ENCODE data around the gene IMP4. TPM values are rescaled to one million over a fixed set of nuclear protein-coding genes. Genes with fewer than 3 reads are reported as not detected.

The IMP4 gene
- total RNA-seq, 2 donors from 2014 or later, result 67.4 to 166 TPM

DNA sequence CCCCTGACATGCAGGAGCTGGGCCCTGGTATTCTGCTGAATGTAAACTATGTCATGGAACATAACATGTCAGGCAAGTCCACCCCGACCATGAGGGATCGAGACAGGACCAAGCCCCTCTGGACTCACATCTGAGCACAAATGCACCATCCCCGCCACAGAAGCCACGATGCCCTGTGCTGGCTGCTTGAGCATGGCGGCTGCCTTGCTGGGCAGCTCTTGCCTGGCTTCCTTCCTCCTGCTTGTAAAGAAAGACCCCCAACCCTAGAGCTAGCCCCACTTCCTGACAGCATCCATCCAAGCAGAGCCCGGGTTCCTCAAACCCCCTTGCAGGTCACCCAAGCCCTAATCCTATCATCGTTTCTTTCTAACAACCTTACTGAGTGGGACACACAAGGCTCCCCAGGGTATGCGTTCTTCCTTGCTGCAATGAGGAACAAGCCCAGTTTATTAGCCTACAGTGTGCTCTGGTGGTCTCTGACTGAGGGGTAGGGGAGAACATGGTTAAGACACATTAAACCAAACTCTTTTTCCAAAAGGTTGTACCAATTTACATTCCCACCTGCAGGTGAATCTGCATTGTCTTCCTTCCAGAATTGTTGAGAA is 39.7 kb downstream of the IMP4 start:
- H3K27me3 ChIP-seq (replicated peaks; ENCODE audit: insufficient read depth), result no peaks in the 10 kb centered on the region
- no peak overlapping the region for H3K27ac ChIP-seq
- H3K4me1 ChIP-seq (ENCODE audit: control insufficient read depth in 1 of 2, low read depth in 2 of 2), result peaks cover 0 to 6% of the 10 kb centered on the region in 2 donors
- no peaks in the 10 kb centered on the region for H3K36me3 ChIP-seq
- TF ChIP-seq, protein P1, sequence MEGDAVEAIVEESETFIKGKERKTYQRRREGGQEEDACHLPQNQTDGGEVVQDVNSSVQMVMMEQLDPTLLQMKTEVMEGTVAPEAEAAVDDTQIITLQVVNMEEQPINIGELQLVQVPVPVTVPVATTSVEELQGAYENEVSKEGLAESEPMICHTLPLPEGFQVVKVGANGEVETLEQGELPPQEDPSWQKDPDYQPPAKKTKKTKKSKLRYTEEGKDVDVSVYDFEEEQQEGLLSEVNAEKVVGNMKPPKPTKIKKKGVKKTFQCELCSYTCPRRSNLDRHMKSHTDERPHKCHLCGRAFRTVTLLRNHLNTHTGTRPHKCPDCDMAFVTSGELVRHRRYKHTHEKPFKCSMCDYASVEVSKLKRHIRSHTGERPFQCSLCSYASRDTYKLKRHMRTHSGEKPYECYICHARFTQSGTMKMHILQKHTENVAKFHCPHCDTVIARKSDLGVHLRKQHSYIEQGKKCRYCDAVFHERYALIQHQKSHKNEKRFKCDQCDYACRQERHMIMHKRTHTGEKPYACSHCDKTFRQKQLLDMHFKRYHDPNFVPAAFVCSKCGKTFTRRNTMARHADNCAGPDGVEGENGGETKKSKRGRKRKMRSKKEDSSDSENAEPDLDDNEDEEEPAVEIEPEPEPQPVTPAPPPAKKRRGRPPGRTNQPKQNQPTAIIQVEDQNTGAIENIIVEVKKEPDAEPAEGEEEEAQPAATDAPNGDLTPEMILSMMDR (IDR thresholded peaks at IDR 0.05), result no peak
- no peaks in the 10 kb centered on the region for H3K9me3 ChIP-seq
- H3K4me3 ChIP-seq, result no peak overlapping the region
- ATAC-seq (ENCODE audit: insufficient number of reproducible peaks, low FRiP score, low read depth), result no peak
- DNase-seq (ENCODE audit: low spot score), result no peak

DNA sequence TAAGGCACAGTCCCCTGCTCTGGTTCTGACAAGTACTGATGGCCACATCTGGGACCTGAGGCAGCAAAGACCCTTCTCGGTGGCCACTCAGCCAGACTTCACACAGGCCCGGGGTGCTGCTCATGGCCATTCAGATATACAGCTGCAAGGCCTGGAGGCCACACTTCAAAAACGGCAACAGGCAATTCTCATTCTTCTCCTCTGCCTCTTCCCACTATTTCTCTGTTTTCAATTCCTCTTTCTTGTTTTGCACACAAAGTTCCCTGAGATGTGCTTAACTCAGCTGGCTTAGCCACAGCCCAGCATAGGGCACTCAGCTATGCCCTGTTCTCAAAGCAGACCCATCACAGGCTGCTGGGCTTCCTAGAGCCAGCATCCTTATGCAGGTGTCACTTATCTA is 43.0 kb downstream of the IMP4 start:
- no peak for ATAC-seq (ENCODE audit: insufficient number of reproducible peaks, low FRiP score, low read depth)
- H3K36me3 ChIP-seq, result no peaks in the 10 kb centered on the region
- H3K4me3 ChIP-seq, result no peak overlapping the region
- TF ChIP-seq, protein P1 (IDR thresholded peaks at IDR 0.05), result no peak
- no peaks in the 10 kb centered on the region for H3K27me3 ChIP-seq (replicated peaks; ENCODE audit: insufficient read depth)
- no peak overlapping the region for H3K27ac ChIP-seq
- no peaks in the 10 kb centered on the region for H3K9me3 ChIP-seq
- DNase-seq (ENCODE audit: low spot score), result no peak
- peaks cover 5 to 11% of the 10 kb centered on the region in 2 donors for H3K4me1 ChIP-seq (ENCODE audit: control insufficient read depth in 1 of 2, low read depth in 2 of 2)

DNA sequence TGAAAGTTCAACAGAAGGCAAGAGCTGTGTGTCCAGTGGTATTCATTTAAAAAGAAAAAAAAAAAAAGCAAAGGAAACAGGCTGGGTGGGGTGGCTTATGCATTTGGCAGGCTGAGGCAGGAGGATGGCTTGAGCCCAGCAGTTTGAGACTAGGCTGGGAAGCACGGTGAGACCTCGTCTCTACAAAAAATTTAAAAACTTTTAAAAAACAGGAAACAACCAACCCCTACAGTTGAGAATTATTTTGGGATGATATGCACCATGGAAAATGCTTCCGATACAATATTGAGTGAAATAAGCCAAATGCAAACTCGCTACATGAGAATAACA is 44.3 kb downstream of the IMP4 start:
- H3K4me1 ChIP-seq (ENCODE audit: control insufficient read depth in 1 of 2, low read depth in 2 of 2), result peaks cover 11 to 13% of the 10 kb centered on the region in 2 donors
- H3K27ac ChIP-seq, result peak overlapping the region in 1 of 2 donors; percentile 44
- no peak for ATAC-seq (ENCODE audit: insufficient number of reproducible peaks, low FRiP score, low read depth)
- H3K27me3 ChIP-seq (replicated peaks; ENCODE audit: insufficient read depth), result no peaks in the 10 kb centered on the region
- DNase-seq (ENCODE audit: low spot score), result no peak
- H3K36me3 ChIP-seq, result no peaks in the 10 kb centered on the region
- H3K4me3 ChIP-seq, result no peak overlapping the region
- no peaks in the 10 kb centered on the region for H3K9me3 ChIP-seq
- TF ChIP-seq, protein P1 (IDR thresholded peaks at IDR 0.05), result no peak

DNA sequence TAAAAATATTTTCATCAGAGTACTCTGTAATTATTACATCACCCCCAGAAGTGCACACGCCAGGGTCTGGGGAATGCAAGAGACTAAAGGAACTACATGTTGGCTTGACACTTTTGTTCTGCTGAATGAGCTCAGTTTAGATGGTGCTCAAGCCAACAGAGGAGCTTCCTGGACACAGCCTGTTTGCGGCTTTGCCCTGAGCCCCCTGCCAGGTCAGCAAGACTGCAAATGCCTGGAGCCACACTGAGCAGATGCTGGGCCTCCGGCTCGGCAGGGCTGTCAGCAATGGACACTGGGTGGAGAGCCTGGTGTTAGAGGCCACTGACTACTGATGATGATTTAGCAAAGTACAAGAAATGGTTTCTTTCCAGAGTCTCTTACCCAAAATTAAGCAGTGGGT is 45.1 kb downstream of the IMP4 start:
- TF ChIP-seq, protein P1 (IDR thresholded peaks at IDR 0.05), result no peak
- H3K4me1 ChIP-seq (ENCODE audit: control insufficient read depth in 1 of 2, low read depth in 2 of 2), result peaks cover 13 to 16% of the 10 kb centered on the region in 2 donors
- H3K4me3 ChIP-seq, result no peak overlapping the region
- ATAC-seq (ENCODE audit: insufficient number of reproducible peaks, low FRiP score, low read depth), result no peak
- H3K27ac ChIP-seq, result peak overlapping the region in 1 of 2 donors; percentile 28
- DNase-seq (ENCODE audit: low spot score), result no peak
- no peaks in the 10 kb centered on the region for H3K9me3 ChIP-seq
- no peaks in the 10 kb centered on the region for H3K27me3 ChIP-seq (replicated peaks; ENCODE audit: insufficient read depth)
- no peaks in the 10 kb centered on the region for H3K36me3 ChIP-seq

DNA sequence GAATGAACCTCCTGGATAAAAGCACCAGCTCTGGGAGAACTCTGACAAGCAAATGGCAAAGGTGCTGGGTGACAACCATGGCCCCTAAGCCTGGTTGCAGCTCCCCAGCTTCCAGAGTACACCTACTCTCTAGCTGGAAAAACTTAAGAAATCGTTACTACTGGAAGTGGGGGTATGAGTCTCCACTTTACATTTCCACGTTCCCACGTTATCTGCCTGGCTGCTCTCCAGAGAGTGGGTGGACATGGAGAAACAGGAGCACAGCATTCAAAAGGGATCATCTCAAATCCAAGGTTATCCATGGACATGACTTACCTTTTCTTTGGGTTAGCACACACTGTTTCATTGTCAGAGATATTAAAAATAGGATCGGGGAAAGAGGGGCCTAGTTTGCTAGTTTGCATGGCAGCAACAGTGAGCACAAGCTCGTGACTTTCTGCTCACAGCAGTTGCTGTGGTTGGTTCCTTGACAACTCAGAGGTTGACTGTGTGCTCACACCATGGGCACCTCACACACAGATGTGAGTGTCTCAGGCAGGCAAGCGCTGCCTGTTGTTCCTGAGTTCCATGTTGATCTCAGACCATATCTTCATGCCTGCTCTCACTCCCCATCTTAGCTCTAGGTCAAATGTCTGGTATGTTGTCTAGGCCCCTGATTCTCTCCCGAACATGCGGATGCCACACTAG is 45.7 kb downstream of the IMP4 start:
- Histone ChIP-seq H3K27ac (peak overlapping the region in 1 of 2 donors; percentile 28), H3K9me3 (no peaks in the 10 kb centered on the region)

More for the DNA sequence above, 45.7 kb downstream of the IMP4 start:
- TF ChIP-seq, protein P1 (IDR thresholded peaks at IDR 0.05), result no peak
- Histone ChIP-seq H3K27me3 (replicated peaks; ENCODE audit: insufficient read depth) (no peaks in the 10 kb centered on the region), H3K4me3 (no peak overlapping the region), H3K36me3 (no peaks in the 10 kb centered on the region), H3K4me1 (ENCODE audit: control insufficient read depth in 1 of 2, low read depth in 2 of 2) (peaks cover 13 to 16% of the 10 kb centered on the region in 2 donors)
- ATAC-seq (ENCODE audit: insufficient number of reproducible peaks, low FRiP score, low read depth) (no peak), DNase-seq (ENCODE audit: low spot score) (no peak)

Measured in thoracic aorta (tissue), 2 donors.